ENCODE data around the gene SPINK1. TPM values are rescaled to one million over a fixed set of nuclear protein-coding genes. Genes with fewer than 3 reads are reported as not detected.
"Not testable (repeated sequence)": the region's sequence is repeated elsewhere in the genome, so short reads cannot be mapped to it uniquely, and the experiment has no call there.

The SPINK1 gene
- total RNA-seq, 1 donor, result 0.21 TPM

DNA sequence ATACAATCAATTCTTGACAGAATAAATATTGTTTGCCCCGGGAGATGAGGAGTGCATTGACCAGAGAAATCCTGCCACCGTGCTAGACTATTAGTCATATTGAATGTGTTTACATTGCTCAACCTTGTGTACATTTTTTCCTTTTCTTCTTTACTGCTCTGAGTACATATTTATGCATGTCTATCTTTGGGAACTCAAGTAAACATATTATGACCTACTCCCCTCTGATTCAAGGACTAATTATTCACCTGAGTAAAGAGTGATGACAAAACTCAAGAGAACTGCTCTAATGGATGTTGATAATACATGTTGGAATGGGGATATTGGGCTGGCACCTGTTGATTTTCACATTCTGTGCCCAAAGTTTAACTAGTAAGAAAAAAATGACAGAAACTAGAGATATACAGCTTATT lies 3.9 kb upstream of the SPINK1 start:
- Histone ChIP-seq H3K27me3 (ENCODE audit: insufficient read depth, low read length) (no peaks in the 10 kb centered on the region), H3K9me3 (ENCODE audit: low read depth, low read length) (no peaks in the 10 kb centered on the region), H3K4me1 (ENCODE audit: insufficient read depth, low read length) (no peaks in the 10 kb centered on the region), H3K4me3 (ENCODE audit: low read length) (no peak overlapping the region)

DNA sequence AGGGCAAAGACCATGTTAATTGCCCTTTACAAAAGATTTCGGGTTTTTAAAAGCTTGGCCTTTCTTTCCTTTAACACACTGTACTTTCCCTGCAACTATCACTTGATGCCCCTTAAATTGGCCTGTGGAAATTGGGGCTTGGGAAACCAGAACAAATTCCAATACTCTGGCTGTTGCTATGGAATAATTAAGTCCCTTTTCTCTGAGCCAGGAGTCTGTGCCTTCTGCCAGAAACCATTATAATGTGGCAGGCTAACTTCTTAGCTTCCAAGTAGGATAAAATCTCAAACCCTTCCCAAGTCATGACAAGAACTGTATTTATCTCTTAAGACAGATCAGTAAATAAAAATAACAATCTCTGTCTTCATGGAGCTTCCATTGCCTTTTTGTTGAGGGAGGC lies 1.1 kb upstream of the SPINK1 start:
- H3K9me3 ChIP-seq (ENCODE audit: low read depth, low read length), result no peaks in the 10 kb centered on the region
- no peaks in the 10 kb centered on the region for H3K27me3 ChIP-seq (ENCODE audit: insufficient read depth, low read length)
- H3K4me3 ChIP-seq (ENCODE audit: low read length), result no peak overlapping the region
- no peaks in the 10 kb centered on the region for H3K4me1 ChIP-seq (ENCODE audit: insufficient read depth, low read length)

DNA sequence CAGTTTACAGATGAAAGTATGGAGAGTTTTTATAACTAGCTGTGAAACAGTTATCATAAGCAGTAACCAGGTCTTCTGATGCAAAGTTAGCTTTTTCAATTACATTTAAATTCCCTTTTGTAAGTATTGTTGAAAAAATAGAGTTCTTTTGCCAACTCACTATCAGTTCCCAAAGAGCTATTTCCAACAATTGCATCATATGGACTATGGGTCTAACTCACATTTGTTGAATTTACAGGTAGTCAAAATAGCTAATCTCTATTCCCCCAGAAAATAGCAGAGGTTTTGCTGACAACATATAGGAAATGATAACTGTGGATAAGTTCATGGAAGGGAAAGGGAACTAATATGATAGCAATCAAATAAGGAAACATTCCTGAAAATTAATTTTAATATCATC lies 1.4 kb downstream of the SPINK1 start:
- no peak overlapping the region for H3K4me3 ChIP-seq (ENCODE audit: low read length)
- H3K9me3 ChIP-seq (ENCODE audit: low read depth, low read length), result no peaks in the 10 kb centered on the region
- H3K27me3 ChIP-seq (ENCODE audit: insufficient read depth, low read length), result no peaks in the 10 kb centered on the region
- H3K4me1 ChIP-seq (ENCODE audit: insufficient read depth, low read length), result no peaks in the 10 kb centered on the region

DNA sequence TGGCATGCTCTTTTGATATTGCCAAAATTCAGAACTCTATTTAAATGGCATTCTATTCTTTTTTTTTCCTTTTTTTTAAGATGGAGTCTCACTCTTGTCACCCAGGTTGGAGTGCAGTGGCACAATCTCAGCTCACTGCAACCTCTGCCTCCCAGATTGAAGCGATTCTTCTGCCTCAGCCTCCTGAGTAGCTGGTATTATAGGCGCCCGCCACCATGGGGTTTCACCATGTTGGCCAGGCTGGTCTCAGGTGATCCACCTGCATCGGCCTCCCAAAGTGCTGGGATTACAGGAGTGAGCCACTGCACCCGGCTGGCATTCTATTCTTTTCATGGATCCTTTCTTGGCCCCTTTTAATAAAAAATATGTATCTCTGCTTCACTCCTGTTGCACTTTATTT lies 4.5 kb downstream of the SPINK1 start:
- not testable (repeated sequence) for H3K9me3 ChIP-seq (ENCODE audit: low read depth, low read length); H3K4me1 ChIP-seq (ENCODE audit: insufficient read depth, low read length); H3K4me3 ChIP-seq (ENCODE audit: low read length); H3K27me3 ChIP-seq (ENCODE audit: insufficient read depth, low read length)

DNA sequence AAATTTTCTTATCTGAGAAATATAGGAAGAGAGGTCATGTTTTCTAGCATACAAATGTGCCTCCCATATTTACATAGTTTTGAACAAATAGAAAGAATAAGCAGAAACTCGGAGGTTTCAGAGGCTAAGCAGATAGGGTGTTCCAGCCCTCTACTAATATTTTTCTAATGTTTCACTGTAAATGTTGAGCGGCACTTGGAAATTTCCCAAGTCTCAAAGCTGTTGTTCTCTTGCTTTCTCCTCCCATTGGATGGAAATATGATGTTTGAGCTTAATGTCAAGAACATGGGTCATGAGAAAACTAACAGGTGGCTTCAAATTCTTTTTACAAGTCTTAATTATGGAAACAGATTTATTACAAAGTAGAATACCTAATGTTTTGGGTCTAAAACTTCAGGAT lies 5.1 kb downstream of the SPINK1 start:
- H3K4me1 ChIP-seq (ENCODE audit: insufficient read depth, low read length), result no peaks in the 10 kb centered on the region
- H3K4me3 ChIP-seq (ENCODE audit: low read length), result no peak overlapping the region
- no peaks in the 10 kb centered on the region for H3K27me3 ChIP-seq (ENCODE audit: insufficient read depth, low read length)
- no peaks in the 10 kb centered on the region for H3K9me3 ChIP-seq (ENCODE audit: low read depth, low read length)

DNA sequence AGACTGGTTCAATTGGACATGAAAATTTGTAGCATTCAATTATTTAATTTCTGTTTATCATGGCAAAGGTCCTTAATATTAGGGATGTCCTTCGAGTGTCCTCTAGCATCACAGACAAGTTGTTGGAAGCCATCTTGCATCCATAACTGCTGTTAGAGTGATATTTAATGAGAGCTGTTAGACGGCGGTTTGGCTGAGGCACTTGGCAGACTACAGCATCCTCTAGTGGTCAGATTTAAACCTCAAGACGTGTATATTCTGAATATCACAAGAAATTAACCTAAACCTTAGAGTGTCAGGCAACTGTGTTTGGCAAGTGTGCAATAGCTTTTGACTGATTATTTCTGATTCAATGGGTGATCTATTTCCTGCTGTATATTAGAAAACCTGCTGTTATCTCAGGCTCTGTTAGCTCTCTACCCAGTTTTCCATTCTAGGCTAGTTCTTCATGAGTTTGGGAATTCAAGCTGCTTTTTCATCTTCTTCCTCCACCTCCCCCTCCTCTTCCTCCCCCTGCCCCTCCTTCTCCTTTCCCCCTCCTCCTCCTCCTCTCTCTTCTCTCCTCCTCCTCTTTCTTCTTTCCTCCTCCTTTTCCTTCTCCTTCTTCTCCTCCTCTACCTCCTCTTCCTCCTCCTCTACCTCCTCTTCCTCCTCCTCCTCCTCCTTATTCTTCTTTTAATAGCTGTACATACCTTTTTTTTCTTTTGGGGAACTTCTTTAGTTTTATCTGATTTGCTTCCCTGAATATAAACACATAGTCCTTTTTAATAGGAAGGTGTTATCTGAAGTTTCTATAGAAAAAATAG lies 8.6 kb downstream of the SPINK1 start:
- Histone ChIP-seq H3K4me1 (ENCODE audit: insufficient read depth, low read length) (no peaks in the 10 kb centered on the region), H3K9me3 (ENCODE audit: low read depth, low read length) (no peaks in the 10 kb centered on the region), H3K4me3 (ENCODE audit: low read length) (no peak overlapping the region), H3K27me3 (ENCODE audit: insufficient read depth, low read length) (no peaks in the 10 kb centered on the region)

DNA sequence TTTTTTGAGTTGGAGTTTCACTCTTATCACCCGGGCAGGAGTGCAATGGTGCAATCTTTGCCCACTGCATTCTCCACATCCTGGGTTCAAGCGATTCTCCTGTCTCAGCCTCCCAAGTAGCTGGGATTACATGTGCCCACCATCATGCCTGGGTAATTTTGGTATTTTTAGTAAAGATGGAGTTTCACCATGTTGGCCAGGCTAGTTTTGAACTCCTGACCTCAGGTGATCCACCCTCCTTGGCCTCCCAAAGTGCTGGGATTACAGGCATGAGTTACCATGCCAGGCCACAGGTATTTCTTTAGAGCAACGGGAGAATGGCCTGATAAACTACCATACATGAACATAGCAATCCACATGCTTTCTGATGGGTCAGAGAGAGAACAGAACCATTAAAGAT lies 9.2 kb downstream of the SPINK1 start:
- H3K4me1 ChIP-seq (ENCODE audit: insufficient read depth, low read length); H3K9me3 ChIP-seq (ENCODE audit: low read depth, low read length); H3K4me3 ChIP-seq (ENCODE audit: low read length); H3K27me3 ChIP-seq (ENCODE audit: insufficient read depth, low read length): not testable (repeated sequence)

DNA sequence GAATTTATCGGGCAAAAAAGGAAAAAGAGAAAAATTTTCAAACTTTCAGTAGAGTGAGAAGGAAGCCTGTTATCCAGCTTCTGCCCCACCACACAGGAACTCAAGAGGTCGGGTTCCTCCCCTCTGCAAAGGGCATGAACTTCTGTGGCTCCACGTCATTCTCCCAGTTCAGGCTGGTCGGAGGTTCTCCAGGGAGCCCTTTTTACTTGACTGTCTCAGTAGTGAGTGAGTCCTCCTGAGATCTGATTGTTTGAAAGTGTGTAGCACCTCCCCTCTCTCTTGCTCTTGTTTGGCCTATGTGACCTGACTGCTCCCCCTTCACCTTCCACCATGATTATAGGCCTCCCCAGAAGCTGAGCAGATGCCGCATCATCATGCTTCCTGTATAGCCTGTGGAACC lies 9.7 kb downstream of the SPINK1 start:
- H3K4me3 ChIP-seq (ENCODE audit: low read length), result no peak overlapping the region
- H3K9me3 ChIP-seq (ENCODE audit: low read depth, low read length), result no peaks in the 10 kb centered on the region
- H3K27me3 ChIP-seq (ENCODE audit: insufficient read depth, low read length), result no peaks in the 10 kb centered on the region
- no peaks in the 10 kb centered on the region for H3K4me1 ChIP-seq (ENCODE audit: insufficient read depth, low read length)

DNA sequence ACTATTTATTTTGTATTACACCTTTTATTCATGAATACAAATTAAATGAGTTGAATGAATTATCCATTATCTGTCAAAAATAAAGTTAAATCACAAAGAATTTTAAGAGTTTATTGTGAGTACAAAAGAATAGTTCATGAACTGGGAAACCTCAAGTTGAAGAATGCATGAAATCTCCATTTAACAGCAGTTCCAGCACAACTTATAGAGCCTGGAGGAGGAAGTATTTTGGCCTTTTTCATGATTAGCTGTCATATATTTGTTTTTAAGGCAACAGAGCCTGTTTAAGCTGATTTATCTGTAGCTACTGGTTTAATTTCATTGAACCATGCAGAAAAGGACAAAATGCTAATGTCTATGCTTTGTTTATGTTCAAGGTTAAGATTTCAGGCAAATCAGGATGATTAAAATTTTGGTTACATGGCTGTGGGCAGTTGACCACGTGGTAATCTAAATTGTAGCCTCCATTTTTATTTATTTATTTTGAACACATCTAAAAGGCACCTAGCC lies 12.2 kb downstream of the SPINK1 start:
- Histone ChIP-seq H3K4me3 (ENCODE audit: low read length) (no peak overlapping the region), H3K27me3 (ENCODE audit: insufficient read depth, low read length) (no peaks in the 10 kb centered on the region), H3K4me1 (ENCODE audit: insufficient read depth, low read length) (no peaks in the 10 kb centered on the region), H3K9me3 (ENCODE audit: low read depth, low read length) (no peaks in the 10 kb centered on the region)

DNA sequence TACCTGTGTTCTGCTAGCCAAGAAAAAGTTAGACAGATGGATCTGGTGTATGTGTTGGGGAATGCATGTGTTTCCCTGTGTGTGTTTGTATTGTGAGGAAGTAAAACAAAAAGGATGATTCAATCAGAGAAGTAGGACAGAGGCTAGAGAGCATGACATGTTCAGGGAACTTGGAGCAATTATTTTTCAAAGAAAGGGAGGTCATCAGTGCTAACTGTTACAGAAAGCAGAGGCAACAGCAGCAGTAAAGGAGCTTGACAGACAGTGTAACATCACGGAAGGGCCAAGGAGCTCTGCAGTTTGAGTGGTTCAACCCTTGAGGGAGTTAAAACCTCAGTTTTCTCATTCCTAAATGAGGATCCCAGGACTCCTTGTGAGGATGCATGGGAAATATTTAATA lies 13.2 kb downstream of the SPINK1 start:
- H3K4me3 ChIP-seq (ENCODE audit: low read length), result no peak overlapping the region
- no peaks in the 10 kb centered on the region for H3K9me3 ChIP-seq (ENCODE audit: low read depth, low read length)
- no peaks in the 10 kb centered on the region for H3K4me1 ChIP-seq (ENCODE audit: insufficient read depth, low read length)
- H3K27me3 ChIP-seq (ENCODE audit: insufficient read depth, low read length), result no peaks in the 10 kb centered on the region

DNA sequence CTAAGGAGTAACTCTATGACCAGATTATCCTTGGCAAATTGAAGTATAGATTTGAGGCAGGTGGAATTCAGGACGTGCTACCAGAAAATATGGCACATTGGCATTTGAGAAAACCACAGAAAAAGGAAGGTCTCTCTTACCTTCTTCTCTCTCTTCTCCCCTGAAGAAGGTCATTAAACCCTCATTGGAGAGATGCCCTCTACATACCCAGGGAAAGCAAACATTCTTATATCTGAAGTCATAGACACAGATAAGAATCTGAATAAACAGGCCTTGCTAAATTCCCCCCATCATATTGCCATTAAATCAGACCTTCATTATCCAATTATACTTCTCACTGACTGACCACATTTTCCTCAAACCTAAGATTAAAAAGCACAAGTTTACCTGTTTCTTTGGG lies 17.8 kb downstream of the SPINK1 start:
- Histone ChIP-seq H3K9me3 (ENCODE audit: low read depth, low read length) (no peaks in the 10 kb centered on the region), H3K4me3 (ENCODE audit: low read length) (no peak overlapping the region), H3K4me1 (ENCODE audit: insufficient read depth, low read length) (no peaks in the 10 kb centered on the region), H3K27me3 (ENCODE audit: insufficient read depth, low read length) (no peaks in the 10 kb centered on the region)

DNA sequence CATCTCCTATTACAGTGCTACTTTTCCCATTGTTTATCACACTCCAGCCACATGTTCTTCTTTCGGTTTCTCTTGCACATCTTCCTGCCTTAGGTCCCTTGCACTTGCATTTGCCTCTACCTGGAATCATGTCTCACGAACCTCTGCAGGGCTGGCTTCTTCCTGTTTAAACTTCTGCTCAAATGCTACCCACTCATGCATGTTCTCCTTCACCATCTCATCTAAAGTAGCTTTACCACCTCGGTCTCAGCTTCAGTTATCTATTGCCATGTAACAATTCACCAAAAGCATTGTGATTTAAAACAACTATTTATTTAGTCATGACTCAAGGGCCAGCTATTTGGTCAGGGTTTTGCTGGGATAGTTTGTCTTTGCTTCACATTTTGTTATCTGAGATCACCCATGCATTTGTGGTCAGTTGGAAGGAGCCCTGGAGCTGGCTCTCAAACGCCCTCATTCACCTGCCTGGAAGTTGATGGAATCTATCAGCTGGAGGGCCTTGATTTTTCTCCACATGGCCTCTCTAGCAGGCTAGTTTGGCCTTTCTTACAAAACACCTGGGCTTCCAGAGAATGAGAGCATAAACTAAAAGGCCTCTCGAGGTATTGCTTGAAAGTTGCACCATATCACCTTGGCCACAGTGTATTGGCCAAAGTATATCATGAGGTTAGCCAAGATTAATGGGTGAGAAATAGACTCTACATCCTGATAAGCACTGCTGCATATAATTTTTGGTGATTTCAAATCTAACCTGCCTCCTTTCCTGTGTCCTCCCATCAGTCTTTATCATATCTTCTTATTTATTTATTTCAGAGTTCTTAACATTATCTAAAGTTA lies 21.4 kb downstream of the SPINK1 start:
- Histone ChIP-seq H3K4me3 (ENCODE audit: low read length) (no peak overlapping the region), H3K4me1 (ENCODE audit: insufficient read depth, low read length) (peaks cover 12% of the 10 kb centered on the region), H3K9me3 (ENCODE audit: low read depth, low read length) (no peaks in the 10 kb centered on the region), H3K27me3 (ENCODE audit: insufficient read depth, low read length) (no peaks in the 10 kb centered on the region)

DNA sequence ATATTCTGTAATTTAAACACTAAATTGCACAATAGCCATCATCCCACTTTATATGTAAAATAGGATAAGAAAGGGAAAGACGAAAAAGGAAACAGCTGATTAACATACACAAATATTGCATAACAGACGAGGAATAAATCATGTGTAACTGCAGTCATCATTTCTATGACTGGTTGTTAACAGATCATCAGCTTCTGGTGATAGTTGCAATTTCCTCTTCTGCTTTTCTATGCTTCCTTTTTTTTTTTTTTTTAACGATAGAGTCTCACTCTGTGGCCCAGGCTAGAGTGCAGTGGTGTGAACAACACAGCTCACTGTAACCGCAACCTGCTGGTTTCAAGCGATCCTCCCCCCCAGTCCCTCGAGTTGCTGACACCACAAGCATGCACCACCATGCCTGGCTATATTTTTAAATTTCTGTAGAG lies 26.4 kb downstream of the SPINK1 start:
- H3K27me3 ChIP-seq (ENCODE audit: insufficient read depth, low read length), result no peaks in the 10 kb centered on the region
- no peaks in the 10 kb centered on the region for H3K9me3 ChIP-seq (ENCODE audit: low read depth, low read length)
- peaks cover 34% of the 10 kb centered on the region for H3K4me1 ChIP-seq (ENCODE audit: insufficient read depth, low read length)
- no peak overlapping the region for H3K4me3 ChIP-seq (ENCODE audit: low read length)

DNA sequence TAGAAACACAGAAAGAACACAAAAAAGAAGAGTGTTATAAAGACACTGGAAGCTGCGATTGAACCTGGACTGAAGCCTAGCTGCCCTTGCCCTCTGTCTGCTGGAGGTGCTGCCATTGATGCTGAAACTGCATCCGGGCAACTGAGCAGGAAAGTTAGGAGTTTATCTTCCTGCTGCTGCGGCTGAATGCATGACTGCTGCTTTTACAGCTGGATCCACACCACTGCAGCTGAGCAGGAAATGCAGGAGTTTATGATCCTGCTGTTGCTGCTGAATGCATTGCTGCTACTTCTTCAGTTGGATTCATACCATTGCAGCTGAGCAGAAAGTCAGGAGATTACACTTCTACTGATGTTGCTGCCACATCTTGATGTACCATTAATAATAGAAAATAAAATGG lies 27.1 kb downstream of the SPINK1 start:
- no peaks in the 10 kb centered on the region for H3K9me3 ChIP-seq (ENCODE audit: low read depth, low read length)
- H3K4me3 ChIP-seq (ENCODE audit: low read length), result no peak overlapping the region
- H3K4me1 ChIP-seq (ENCODE audit: insufficient read depth, low read length), result peaks cover 34% of the 10 kb centered on the region
- H3K27me3 ChIP-seq (ENCODE audit: insufficient read depth, low read length), result no peaks in the 10 kb centered on the region

DNA sequence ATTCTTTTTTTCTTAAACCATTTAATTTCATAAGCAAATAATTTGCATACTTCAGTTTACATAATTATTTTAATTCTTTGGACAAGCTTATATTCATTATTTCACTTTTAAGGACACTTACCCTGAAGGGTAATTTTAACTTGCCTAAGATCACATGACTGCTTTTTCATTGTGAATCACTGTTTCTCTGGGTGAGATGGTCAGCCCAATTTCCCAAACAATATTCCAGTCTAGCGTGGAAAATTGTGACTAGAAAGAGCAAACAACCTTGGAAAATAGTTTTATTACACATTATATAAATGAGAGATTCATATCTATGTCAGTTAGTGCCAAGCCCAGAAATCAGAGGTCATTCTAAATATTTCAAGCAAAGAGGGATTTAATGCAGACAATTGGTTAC lies 27.5 kb downstream of the SPINK1 start:
- no peaks in the 10 kb centered on the region for H3K27me3 ChIP-seq (ENCODE audit: insufficient read depth, low read length)
- peaks cover 34% of the 10 kb centered on the region for H3K4me1 ChIP-seq (ENCODE audit: insufficient read depth, low read length)
- no peaks in the 10 kb centered on the region for H3K9me3 ChIP-seq (ENCODE audit: low read depth, low read length)
- no peak overlapping the region for H3K4me3 ChIP-seq (ENCODE audit: low read length)

All from mononuclear cell (primary cell).